Measurements from ENCODE around the gene ACSF2. TPM values are rescaled to one million over a fixed set of nuclear protein-coding genes. Genes with fewer than 3 reads are reported as not detected.

ACSF2 gene
- total RNA-seq, 4 donors from 2014 or later: 165 to 460 (median 190) TPM

- in situ Hi-C loops (cut with MboI; ENCODE audit: low pct_ligation_motif_present in 1 of 4, low pct_unique_long_range_greater_than_20kb in 1 of 4, low sequenced_read_pairs in 3 of 4): no loop called here
Measured at GRCh38 chr17:50430821-50431618, 5.0 kb downstream of the ACSF2 start.

GRCh38 chr17:50432125-50432762 is 6.2 kb downstream of the ACSF2 start:
- TF ChIP-seq POLR2A (IDR thresholded peaks at IDR 0.05) (no peak), POLR2AphosphoS5 (IDR thresholded peaks at IDR 0.05) (no peak), EP300 (IDR thresholded peaks at IDR 0.05; ENCODE audit: low read depth) (no peak)
- TF ChIP-seq, protein P1, sequence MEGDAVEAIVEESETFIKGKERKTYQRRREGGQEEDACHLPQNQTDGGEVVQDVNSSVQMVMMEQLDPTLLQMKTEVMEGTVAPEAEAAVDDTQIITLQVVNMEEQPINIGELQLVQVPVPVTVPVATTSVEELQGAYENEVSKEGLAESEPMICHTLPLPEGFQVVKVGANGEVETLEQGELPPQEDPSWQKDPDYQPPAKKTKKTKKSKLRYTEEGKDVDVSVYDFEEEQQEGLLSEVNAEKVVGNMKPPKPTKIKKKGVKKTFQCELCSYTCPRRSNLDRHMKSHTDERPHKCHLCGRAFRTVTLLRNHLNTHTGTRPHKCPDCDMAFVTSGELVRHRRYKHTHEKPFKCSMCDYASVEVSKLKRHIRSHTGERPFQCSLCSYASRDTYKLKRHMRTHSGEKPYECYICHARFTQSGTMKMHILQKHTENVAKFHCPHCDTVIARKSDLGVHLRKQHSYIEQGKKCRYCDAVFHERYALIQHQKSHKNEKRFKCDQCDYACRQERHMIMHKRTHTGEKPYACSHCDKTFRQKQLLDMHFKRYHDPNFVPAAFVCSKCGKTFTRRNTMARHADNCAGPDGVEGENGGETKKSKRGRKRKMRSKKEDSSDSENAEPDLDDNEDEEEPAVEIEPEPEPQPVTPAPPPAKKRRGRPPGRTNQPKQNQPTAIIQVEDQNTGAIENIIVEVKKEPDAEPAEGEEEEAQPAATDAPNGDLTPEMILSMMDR (IDR thresholded peaks at IDR 0.05): no peak
- Histone ChIP-seq H3K4me1 (peaks cover 0 to 33% (median 19%) of the 10 kb centered on the region in 4 donors), H3K27me3 (no peaks in the 10 kb centered on the region), H3K4me3 (no peak overlapping the region), H3K27ac (no peak overlapping the region), H3K36me3 (no peaks in the 10 kb centered on the region), H3K9me3 (no peaks in the 10 kb centered on the region)
- DNase-seq: no peak
- intact Hi-C loops (cut with DNase I; ENCODE audit: low total_unique reads) (no loop called here), in situ Hi-C loops (cut with MboI; ENCODE audit: low pct_ligation_motif_present in 1 of 4, low pct_unique_long_range_greater_than_20kb in 1 of 4, low sequenced_read_pairs in 3 of 4) (no loop called here)
- WGBS, 2 donors (ENCODE audit: low coverage in 1 of 2): 67 to 94% methylated on average over 1 to 4 of the region's 4 CpGs

More at GRCh38 chr17:50430821-50431618, 5.0 kb downstream of the ACSF2 start:
- Histone ChIP-seq H3K27ac (no peak overlapping the region), H3K4me1 (peaks cover 0 to 40% (median 25%) of the 10 kb centered on the region in 4 donors), H3K4me3 (no peak overlapping the region), H3K36me3 (no peaks in the 10 kb centered on the region), H3K9me3 (no peaks in the 10 kb centered on the region), H3K27me3 (no peaks in the 10 kb centered on the region)
- TF ChIP-seq POLR2AphosphoS5 (IDR thresholded peaks at IDR 0.05) (no peak), EP300 (IDR thresholded peaks at IDR 0.05; ENCODE audit: low read depth) (no peak), POLR2A (IDR thresholded peaks at IDR 0.05) (no peak)
- TF ChIP-seq, protein P1 (IDR thresholded peaks at IDR 0.05): no peak
- intact Hi-C loops (cut with DNase I; ENCODE audit: low total_unique reads): no loop called here
- WGBS, 2 donors (ENCODE audit: low coverage in 1 of 2): 67 to 68% methylated on average over 4 of the region's 4 CpGs
- no peak for DNase-seq

DNA sequence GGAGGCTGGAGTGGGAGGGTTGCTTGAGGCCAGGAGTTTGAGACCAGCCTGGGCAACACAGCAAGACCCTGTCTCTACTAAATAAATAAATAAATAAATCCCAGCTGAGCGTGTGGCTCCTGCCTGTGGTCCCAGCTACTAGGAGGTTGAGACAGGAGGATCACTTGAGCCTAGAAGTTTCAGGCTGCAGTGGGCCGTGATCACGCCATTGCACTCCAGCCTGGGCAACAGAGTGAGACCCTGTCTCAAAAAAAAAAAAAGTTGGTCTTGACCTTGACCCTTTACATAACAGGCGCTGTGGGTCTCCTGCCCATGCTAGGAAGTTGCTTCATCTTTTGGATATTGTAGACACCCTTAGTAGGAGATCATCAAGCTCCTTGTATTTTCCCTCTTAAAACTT is 11.4 kb downstream of the ACSF2 start:
- no peaks in the 10 kb centered on the region for H3K9me3 ChIP-seq
- in situ Hi-C loops (cut with MboI; ENCODE audit: low pct_ligation_motif_present in 1 of 4, low pct_unique_long_range_greater_than_20kb in 1 of 4, low sequenced_read_pairs in 3 of 4): no loop called here
- H3K4me1 ChIP-seq: peaks cover 7 to 23% (median 16%) of the 10 kb centered on the region in 4 donors
- 98% methylated on average over 4 of the region's 4 CpGs; no CpG with 5 or more reads in 1 of the 2 donors for WGBS, 2 donors (ENCODE audit: low coverage in 1 of 2)
- H3K36me3 ChIP-seq: no peaks in the 10 kb centered on the region
- DNase-seq: no peak
- intact Hi-C loops (cut with DNase I; ENCODE audit: low total_unique reads): no loop called here
- no peak overlapping the region for H3K4me3 ChIP-seq
- H3K27me3 ChIP-seq: no peaks in the 10 kb centered on the region
- no peak for TF ChIP-seq EP300 (IDR thresholded peaks at IDR 0.05; ENCODE audit: low read depth)
- TF ChIP-seq, protein P1 (IDR thresholded peaks at IDR 0.05): no peak
- no peak for TF ChIP-seq POLR2AphosphoS5 (IDR thresholded peaks at IDR 0.05)
- TF ChIP-seq POLR2A (IDR thresholded peaks at IDR 0.05): no peak
- H3K27ac ChIP-seq: no peak overlapping the region

DNA sequence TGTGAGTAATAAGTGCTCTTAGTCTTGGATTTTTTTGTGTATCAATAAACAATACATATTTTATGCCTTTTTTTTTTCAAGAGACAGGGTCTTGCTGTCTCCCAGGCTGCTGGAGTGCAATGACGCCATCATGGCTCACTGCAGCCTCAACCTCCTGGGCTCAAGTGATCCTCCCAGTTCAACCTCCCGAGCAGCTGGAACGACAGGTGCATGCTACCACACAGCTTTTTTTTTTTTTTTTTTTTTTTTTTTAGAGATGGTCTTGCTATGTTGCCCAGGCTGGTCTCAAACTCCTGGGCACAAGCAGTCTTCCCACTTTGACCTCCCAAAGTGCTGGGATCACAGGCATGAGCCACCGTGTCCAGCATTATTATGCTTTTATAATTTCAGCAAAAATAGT is 13.0 kb downstream of the ACSF2 start:
- Histone ChIP-seq H3K4me1 (peaks cover 14 to 39% (median 25%) of the 10 kb centered on the region in 4 donors), H3K4me3 (no peak overlapping the region), H3K36me3 (no peaks in the 10 kb centered on the region), H3K9me3 (no peaks in the 10 kb centered on the region), H3K27ac (no peak overlapping the region), H3K27me3 (no peaks in the 10 kb centered on the region)
- intact Hi-C loops (cut with DNase I; ENCODE audit: low total_unique reads) (no loop called here), in situ Hi-C loops (cut with MboI; ENCODE audit: low pct_ligation_motif_present in 1 of 4, low pct_unique_long_range_greater_than_20kb in 1 of 4, low sequenced_read_pairs in 3 of 4) (no loop called here)
- TF ChIP-seq, protein P1 (IDR thresholded peaks at IDR 0.05): no peak
- no peak for TF ChIP-seq EP300 (IDR thresholded peaks at IDR 0.05; ENCODE audit: low read depth)
- no peak for DNase-seq
- WGBS, 2 donors (ENCODE audit: low coverage in 1 of 2): 71 to 88% methylated on average over 3 to 4 of the region's 4 CpGs
